ENCODE results near the gene DRICH1. TPM values are rescaled to one million over a fixed set of nuclear protein-coding genes. Genes with fewer than 3 reads are reported as not detected.
"Not testable (repeated sequence)": the region's sequence is repeated elsewhere in the genome, so short reads cannot be mapped to it uniquely, and the experiment has no call there.

DRICH1 gene
- total RNA-seq, 6 donors from 2014 or later = 0.30 to 5.8 (median 0.81) TPM; not detected in 1

- ATAC-seq (ENCODE audit: low FRiP score in 2 of 2) (peak in 1 of 2 donors; percentile 15), DNase-seq (peak in 1 of 2 donors; percentile 52)
- WGBS, 2 donors = 81% methylated on average over 3 of the region's 4 CpGs; no CpG with 5 or more reads in 1 of the 2 donors
- no peaks in the 10 kb centered on the region for H3K9me3 ChIP-seq
- H3K36me3 ChIP-seq = no peaks in the 10 kb centered on the region
- TF ChIP-seq CTCF (IDR thresholded peaks at IDR 0.05) (no peak), POLR2AphosphoS5 (IDR thresholded peaks at IDR 0.05) (no peak), POLR2A (IDR thresholded peaks at IDR 0.05) (no peak), EP300 (IDR thresholded peaks at IDR 0.05) (no peak)
- H3K27ac ChIP-seq = no peak overlapping the region
- no peaks in the 10 kb centered on the region for H3K4me1 ChIP-seq
- H3K4me3 ChIP-seq = no peak overlapping the region
- H3K27me3 ChIP-seq = no peaks in the 10 kb centered on the region
These were observed 57.7 kb downstream of the DRICH1 start for GRCh38 chr22:23574371-23574811.

GRCh38 chr22:23573701-23574235 lies 58.4 kb downstream of the DRICH1 start:
- peak in 1 of 2 donors; percentile 11 for ATAC-seq (ENCODE audit: low FRiP score in 2 of 2)
- not testable (repeated sequence) for H3K9me3 ChIP-seq, H3K4me1 ChIP-seq, H3K36me3 ChIP-seq, H3K27ac ChIP-seq, H3K27me3 ChIP-seq, H3K4me3 ChIP-seq
- DNase-seq = peak in 1 of 2 donors; percentile 49
- WGBS, 2 donors = 80% methylated on average over 5 of the region's 8 CpGs; no CpG with 5 or more reads in 1 of the 2 donors

- not testable (repeated sequence) for H3K27me3 ChIP-seq; H3K4me3 ChIP-seq; DNase-seq; ATAC-seq (ENCODE audit: low FRiP score in 2 of 2); H3K36me3 ChIP-seq; H3K4me1 ChIP-seq; H3K27ac ChIP-seq; H3K9me3 ChIP-seq
- WGBS, 2 donors = 72 to 79% methylated on average over 9 to 13 of the region's 13 CpGs
These were observed 59.0 kb downstream of the DRICH1 start for GRCh38 chr22:23573106-23573505.

GRCh38 chr22:23571486-23571885 lies 60.6 kb downstream of the DRICH1 start:
- DNase-seq (no peak), ATAC-seq (ENCODE audit: low FRiP score in 2 of 2) (no peak)

GRCh38 chr22:23570681-23571080 lies 61.4 kb downstream of the DRICH1 start:
- Histone ChIP-seq H3K36me3 (no peaks in the 10 kb centered on the region), H3K27me3 (peaks cover 0 to 14% (median 9%) of the 10 kb centered on the region in 4 donors), H3K27ac (no peak overlapping the region), H3K9me3 (no peaks in the 10 kb centered on the region), H3K4me1 (peaks cover 8 to 12% (median 10%) of the 10 kb centered on the region in 4 donors), H3K4me3 (no peak overlapping the region)
- WGBS, 2 donors = 90 to 99% methylated on average over 7 to 8 of the region's 8 CpGs
- TF ChIP-seq POLR2AphosphoS5 (IDR thresholded peaks at IDR 0.05) (no peak), POLR2A (IDR thresholded peaks at IDR 0.05) (no peak), EP300 (IDR thresholded peaks at IDR 0.05) (no peak), CTCF (IDR thresholded peaks at IDR 0.05) (no peak)
- ATAC-seq (ENCODE audit: low FRiP score in 2 of 2) = no peak
- no peak for DNase-seq

More at GRCh38 chr22:23571486-23571885, 60.6 kb downstream of the DRICH1 start:
- Histone ChIP-seq H3K9me3 (no peaks in the 10 kb centered on the region), H3K4me3 (no peak overlapping the region), H3K36me3 (no peaks in the 10 kb centered on the region), H3K27me3 (peaks cover 0 to 6% (median 4%) of the 10 kb centered on the region in 4 donors), H3K4me1 (peaks cover under 1 to 4% (median 2%) of the 10 kb centered on the region in 4 donors), H3K27ac (no peak overlapping the region)
- no peak for TF ChIP-seq EP300 (IDR thresholded peaks at IDR 0.05)
- no peak for TF ChIP-seq CTCF (IDR thresholded peaks at IDR 0.05)
- no peak for TF ChIP-seq POLR2A (IDR thresholded peaks at IDR 0.05)
- no peak for TF ChIP-seq POLR2AphosphoS5 (IDR thresholded peaks at IDR 0.05)
- WGBS, 2 donors = 90 to 96% methylated on average over 4 of the region's 4 CpGs

GRCh38 chr22:23569716-23570115 lies 62.4 kb downstream of the DRICH1 start:
- peaks cover 0 to 19% (median 13%) of the 10 kb centered on the region in 4 donors for H3K27me3 ChIP-seq
- H3K9me3 ChIP-seq = no peaks in the 10 kb centered on the region
- H3K27ac ChIP-seq = no peak overlapping the region
- no peaks in the 10 kb centered on the region for H3K36me3 ChIP-seq
- 96 to 100% methylated on average over 1 to 10 of the region's 10 CpGs for WGBS, 2 donors
- peaks cover 13 to 16% (median 14%) of the 10 kb centered on the region in 4 donors for H3K4me1 ChIP-seq
- DNase-seq (no peak), ATAC-seq (ENCODE audit: low FRiP score in 2 of 2) (no peak)
- no peak overlapping the region for H3K4me3 ChIP-seq
- TF ChIP-seq POLR2AphosphoS5 (IDR thresholded peaks at IDR 0.05) (no peak), EP300 (IDR thresholded peaks at IDR 0.05) (no peak), CTCF (IDR thresholded peaks at IDR 0.05) (no peak), POLR2A (IDR thresholded peaks at IDR 0.05) (no peak)
